HG03432 (cell line): ENCODE measurements around the gene MOV10L1.
"Not testable (repeated sequence)": the region's sequence is repeated elsewhere in the genome, so short reads cannot be mapped to it uniquely, and the experiment has no call there.

Source experiments
- ATAC-seq: cut with Tn5 transposase; IDR thresholded peaks from one replicate; pipeline ENCODE4 v1.9.1; 2021; ENCODE audit warnings: mild to moderate bottlenecking, moderate library complexity; ENCODE audit not compliant: unreplicated experiment

Gene MOV10L1

GRCh38 chr22:50076646-50077535, 12.9 kb upstream of the MOV10L1 start:
- no peak for ATAC-seq

GRCh38 chr22:50078246-50078645, 11.6 kb upstream of the MOV10L1 start:
- no peak for ATAC-seq

- no peak for ATAC-seq
Measured at GRCh38 chr22:50078761-50079160, 11.0 kb upstream of the MOV10L1 start.

GRCh38 chr22:50080077-50080465, 9.7 kb upstream of the MOV10L1 start:
- ATAC-seq = no peak

GRCh38 chr22:50081426-50082196, 8.2 kb upstream of the MOV10L1 start:
- ATAC-seq = no peak

GRCh38 chr22:50082197-50082715, 7.5 kb upstream of the MOV10L1 start:
- no peak for ATAC-seq

GRCh38 chr22:50082961-50083461, 6.8 kb upstream of the MOV10L1 start:
- no peak for ATAC-seq

GRCh38 chr22:50083462-50084079, 6.2 kb upstream of the MOV10L1 start:
- no peak for ATAC-seq

GRCh38 chr22:50084080-50084477, 5.7 kb upstream of the MOV10L1 start:
- no peak for ATAC-seq

- ATAC-seq = no peak
Measured at GRCh38 chr22:50084614-50085021, 5.2 kb upstream of the MOV10L1 start.

GRCh38 chr22:50085211-50085972, 4.4 kb upstream of the MOV10L1 start, which contains the start of gene MLC1:
TSS of gene MLC1 (minus strand) at chr22:50085426. CDS start at chr22:50084902, 524 bp downstream.
- ATAC-seq = no peak

- no peak for ATAC-seq
Measured at GRCh38 chr22:50086526-50086925, 3.3 kb upstream of the MOV10L1 start.

- ATAC-seq = not testable (repeated sequence)
Measured at GRCh38 chr22:50086975-50087374, 2.8 kb upstream of the MOV10L1 start.

- ATAC-seq = no peak
Measured at GRCh38 chr22:50087646-50088045, 2.2 kb upstream of the MOV10L1 start.

GRCh38 chr22:50088096-50088495, 1.7 kb upstream of the MOV10L1 start:
- ATAC-seq = no peak

GRCh38 chr22:50089231-50089630, 575 bp upstream of the MOV10L1 start:
- ATAC-seq = no peak

- ATAC-seq = no peak
Measured at GRCh38 chr22:50090412-50090714, 557 bp downstream of the MOV10L1 start.

- ATAC-seq = no peak
Measured at GRCh38 chr22:50091092-50091768, 1.4 kb downstream of the MOV10L1 start.

GRCh38 chr22:50092342-50092741, 2.5 kb downstream of the MOV10L1 start:
- ATAC-seq = no peak

- ATAC-seq = no peak
Measured at GRCh38 chr22:50098052-50098451, 8.2 kb downstream of the MOV10L1 start.
